RWPE2 (cell line): ENCODE results near the gene ATP13A3.
A peak's percentile ranks its signal among the peaks of the same experiment; 100 is the strongest.

Experiments used
- ATAC-seq: fragments of 200-7000 bp; cut with Tn5 transposase; 3 replicates; pipeline ENCODE4 v1.9.1; 2021; ENCODE audit warnings: low read depth
- DNase-seq: peaks from one replicate; pipeline ENCODE4 v3.0.0-alpha.2; 2020; ENCODE audit warnings: low spot score
- H3K27ac ChIP-seq: fragments of 450-650 bp; 2 replicates; pipeline ENCODE4 v1.5.1; 2017; ENCODE audit warnings: mild to moderate bottlenecking; ENCODE audit not compliant: poor library complexity, severe bottlenecking
- H3K27me3 ChIP-seq: fragments of 250-450 bp; sonication (Bioruptor Pico); 2 replicates; pipeline ENCODE4 v1.5.1; 2021; ENCODE audit warnings: mild to moderate bottlenecking, moderate library complexity; ENCODE audit not compliant: insufficient read depth, poor library complexity, severe bottlenecking
- H3K36me3 ChIP-seq: fragments of 250-450 bp; sonication (Bioruptor Pico); 2 replicates; pipeline ENCODE4 v1.5.1; 2020; ENCODE audit warnings: low read depth, mild to moderate bottlenecking, moderate library complexity
- H3K4me1 ChIP-seq: fragments of 250-450 bp; sonication (Bioruptor Pico); 2 replicates; pipeline ENCODE4 v1.5.1; 2021; ENCODE audit warnings: mild to moderate bottlenecking, moderate library complexity; ENCODE audit not compliant: insufficient read depth, poor library complexity, severe bottlenecking
- H3K4me3 ChIP-seq: fragments of 250-450 bp; sonication (Bioruptor Pico); 2 replicates; pipeline ENCODE4 v1.5.1; 2021; ENCODE audit warnings: mild to moderate bottlenecking, moderate library complexity; ENCODE audit not compliant: severe bottlenecking
- H3K9me3 ChIP-seq: fragments of 250-450 bp; sonication (Bioruptor Pico); 2 replicates; pipeline ENCODE4 v1.5.1; 2021; ENCODE audit warnings: mild to moderate bottlenecking, moderate library complexity; ENCODE audit not compliant: severe bottlenecking
- CTCF ChIP-seq: fragments of 450-650 bp; IDR thresholded peaks from one replicate; pipeline ENCODE4 v1.5.1; 2017; ENCODE audit warnings: mild to moderate bottlenecking, moderate library complexity; ENCODE audit not compliant: poor library complexity, severe bottlenecking

The ATP13A3 gene

GRCh38 chr3:194475138-194475932 lies 11.5 kb downstream of the ATP13A3 start:
- Histone ChIP-seq H3K4me1 (peaks cover 18% of the 10 kb centered on the region), H3K36me3 (peaks cover 66% of the 10 kb centered on the region), H3K9me3 (no peaks in the 10 kb centered on the region), H3K27ac (no peak overlapping the region), H3K4me3 (no peak overlapping the region), H3K27me3 (no peaks in the 10 kb centered on the region)
- DNase-seq (no peak), ATAC-seq (no peak)
- no peak for TF ChIP-seq CTCF

DNA sequence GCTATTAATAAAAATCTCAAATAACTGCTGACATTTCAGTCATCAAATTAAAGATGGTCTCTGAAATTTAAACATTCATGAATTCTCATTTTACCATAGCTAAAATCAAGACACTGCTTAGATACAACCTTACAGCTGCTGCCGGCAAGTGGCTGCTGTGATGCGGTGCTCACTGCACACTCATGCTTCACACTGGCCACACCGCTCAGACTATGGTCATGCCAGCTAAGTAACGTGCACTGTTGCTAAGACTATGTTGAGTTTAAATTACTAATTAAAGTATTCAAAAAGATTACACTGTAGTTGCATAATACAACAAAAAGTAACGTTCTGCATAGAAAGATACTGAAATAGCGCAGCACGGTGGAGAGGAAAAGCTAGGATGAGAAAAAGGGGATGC lies 12.1 kb downstream of the ATP13A3 start:
- Histone ChIP-seq H3K4me3 (no peak overlapping the region), H3K4me1 (peaks cover 21% of the 10 kb centered on the region), H3K36me3 (peaks cover 67% of the 10 kb centered on the region), H3K27ac (no peak overlapping the region), H3K9me3 (no peaks in the 10 kb centered on the region), H3K27me3 (no peaks in the 10 kb centered on the region)
- no peak for DNase-seq
- TF ChIP-seq CTCF = no peak
- no peak for ATAC-seq

DNA sequence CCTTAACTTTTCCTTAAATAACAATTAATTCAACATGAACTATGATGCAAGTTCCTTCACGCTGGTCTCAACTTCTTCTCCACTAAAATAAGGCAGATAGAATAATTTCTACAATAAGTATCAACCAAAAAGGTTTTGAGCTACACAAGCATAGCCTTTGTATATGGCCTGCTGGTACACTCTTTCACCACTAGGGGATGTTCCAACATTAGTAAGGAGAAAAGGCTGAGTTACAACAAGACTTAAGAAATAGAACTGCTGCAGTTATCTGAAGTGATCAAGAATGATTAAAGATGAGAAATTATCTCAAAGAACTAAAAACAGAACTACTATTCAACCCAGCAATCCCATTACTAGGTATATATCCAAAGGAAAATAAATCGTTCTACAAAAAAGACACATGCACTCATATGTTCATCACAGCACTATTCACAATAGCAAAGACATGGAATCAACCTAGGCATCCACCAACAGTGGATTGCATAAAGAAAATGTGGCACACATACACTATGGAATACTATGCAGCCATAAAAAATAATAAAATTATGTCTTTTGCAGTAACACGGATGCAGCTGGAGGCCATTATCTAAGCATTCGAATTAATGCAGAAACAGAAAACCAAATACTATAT lies 14.4 kb downstream of the ATP13A3 start:
- H3K4me1 ChIP-seq = peaks cover 24% of the 10 kb centered on the region
- peak; percentile 99 for TF ChIP-seq CTCF
- no peak for DNase-seq
- no peaks in the 10 kb centered on the region for H3K27me3 ChIP-seq
- H3K27ac ChIP-seq = no peak overlapping the region
- ATAC-seq = peak; percentile 82
- H3K36me3 ChIP-seq = peaks cover 53% of the 10 kb centered on the region
- H3K9me3 ChIP-seq = no peaks in the 10 kb centered on the region
- H3K4me3 ChIP-seq = no peak overlapping the region

- Histone ChIP-seq H3K27me3 (no peaks in the 10 kb centered on the region), H3K9me3 (peaks cover 2% of the 10 kb centered on the region), H3K4me3 (no peak overlapping the region), H3K27ac (no peak overlapping the region), H3K4me1 (peaks cover 29% of the 10 kb centered on the region), H3K36me3 (peaks cover 53% of the 10 kb centered on the region)
- TF ChIP-seq CTCF = no peak
- ATAC-seq = no peak
- no peak for DNase-seq
Measured at GRCh38 chr3:194471863-194472262, 14.9 kb downstream of the ATP13A3 start.

GRCh38 chr3:194470615-194471014 lies 16.2 kb downstream of the ATP13A3 start:
- H3K27ac ChIP-seq = no peak overlapping the region
- no peak overlapping the region for H3K4me3 ChIP-seq
- DNase-seq = no peak
- no peaks in the 10 kb centered on the region for H3K27me3 ChIP-seq
- ATAC-seq = no peak
- peaks cover 2% of the 10 kb centered on the region for H3K9me3 ChIP-seq
- TF ChIP-seq CTCF = no peak
- peaks cover 50% of the 10 kb centered on the region for H3K36me3 ChIP-seq
- peaks cover 21% of the 10 kb centered on the region for H3K4me1 ChIP-seq
